HepG2 (cell line): Measurements from ENCODE around the gene YIPF3. TPM values are rescaled to one million over a fixed set of nuclear protein-coding genes. Genes with fewer than 3 reads are reported as not detected.

Source experiments
- BCL6 ChIP-seq: IDR thresholded peaks from 2 replicates; pipeline ENCODE4 v1.6.1; 2016; ENCODE audit warnings: missing genetic modification reagents, missing compliant biosample characterization
- CBX5 ChIP-seq: sonication (generic); formaldehyde crosslinking; IDR thresholded peaks from 2 replicates; pipeline ENCODE4 v1.4.0; 2020; ENCODE audit warnings: missing genetic modification reagents, borderline replicate concordance
- PRPF4 ChIP-seq: fragments of 200-400 bp; formaldehyde crosslinking; IDR thresholded peaks from 2 replicates; pipeline ENCODE4 v1.6.1; 2016; ENCODE audit warnings: low read length, low read depth; ENCODE audit not compliant: poor library complexity, severe bottlenecking
- RCOR2 ChIP-seq: IDR thresholded peaks from 2 replicates; pipeline ENCODE4 v1.6.1; 2016; ENCODE audit warnings: missing biosample characterization, missing genetic modification reagents
- RXRA ChIP-seq: sonication (generic); formaldehyde crosslinking; IDR thresholded peaks from 2 replicates; pipeline ENCODE4 v1.5.1; 2020; ENCODE audit warnings: missing genetic modification reagents
- SNAI1 ChIP-seq: sonication (generic); formaldehyde crosslinking; IDR thresholded peaks from 2 replicates; pipeline ENCODE4 v1.5.0; 2020; ENCODE audit warnings: mild to moderate bottlenecking, missing genetic modification reagents, borderline replicate concordance
- SP1 ChIP-seq, 2 experiments: fragments of 450-650 bp in 1 of 2; sonication (generic) in 1 of 2; formaldehyde crosslinking in 1 of 2; IDR thresholded peaks; 2 replicates each; pipeline versions ENCODE4 v1.4.0 to v1.6.1; 2016 to 2020; ENCODE audit warnings: missing genetic modification reagents in 1 of 2
- ZFP37 ChIP-seq: sonication (generic); formaldehyde crosslinking; IDR thresholded peaks from 2 replicates; pipeline ENCODE4 v1.4.0; 2020; ENCODE audit warnings: missing genetic modification reagents, borderline replicate concordance
- ZMAT3 ChIP-seq: sonication (generic); formaldehyde crosslinking; conservative IDR thresholded peaks from 2 replicates; pipeline ENCODE4 v1.7.0; 2021; ENCODE audit warnings: missing genetic modification reagents
- ZNF12 ChIP-seq: sonication (generic); formaldehyde crosslinking; IDR thresholded peaks from 2 replicates; pipeline ENCODE4 v1.5.0; 2020; ENCODE audit warnings: missing genetic modification reagents
- polyA plus RNA-seq, 8 experiments: library from polyadenylated mRNA; depleted of rRNA in 3 of 8; stranded (reverse) in 7 of 8; unstranded in 1 of 8; fragments of >200 nt; fragmentation: Illumina TruSeq in 4 of 8; extraction: Trizol in 4 of 8; gene quantifications; 2 replicates each; pipeline versions ENCODE4 v1.2.1 to v1.2.3, GENCODE V29; 2011 to 2016; ENCODE audit warnings: low read depth in 4 of 8, missing spikeins in 1 of 8, mixed read lengths in 1 of 8; ENCODE audit not compliant: insufficient read depth in 1 of 8
- total RNA-seq, 5 experiments: library from RNA; depleted of rRNA; stranded (reverse); fragments of >200 nt; fragmentation: Illumina TruSeq; extraction: Trizol; gene quantifications; 2 replicates each; pipeline ENCODE4 v1.2.3, GENCODE V29; 2016; ENCODE audit warnings: low read depth in 1 of 5
- TF ChIP-seq, protein P1 (sequence below): sonication (generic); formaldehyde crosslinking; IDR thresholded peaks from 2 replicates; pipeline ENCODE4 v1.4.0; 2020; ENCODE audit warnings: missing genetic modification reagents
- TF ChIP-seq, protein P2 (sequence below): sonication (generic); formaldehyde crosslinking; IDR thresholded peaks from 2 replicates; pipeline ENCODE4 v1.4.0; 2020; ENCODE audit warnings: missing genetic modification reagents
- TF ChIP-seq, protein P3 (sequence below): IDR thresholded peaks from 2 replicates; pipeline ENCODE4 v1.6.1; 2016; ENCODE audit warnings: mild to moderate bottlenecking, missing biosample characterization, missing genetic modification reagents
- TF ChIP-seq, protein P4 (sequence below): IDR thresholded peaks from 2 replicates; pipeline ENCODE4 v1.6.1; 2016; ENCODE audit warnings: mild to moderate bottlenecking
- TF ChIP-seq, protein P5 (sequence below): IDR thresholded peaks from 2 replicates; pipeline ENCODE4 v1.6.1; 2016
- TF ChIP-seq, protein P6 (sequence below): sonication (generic); formaldehyde crosslinking; IDR thresholded peaks from 2 replicates; pipeline ENCODE4 v1.5.1; 2020; ENCODE audit warnings: mild to moderate bottlenecking, moderate library complexity, missing genetic modification reagents
- TF ChIP-seq, protein P7 (sequence below): sonication (generic); formaldehyde crosslinking; conservative IDR thresholded peaks from 2 replicates; pipeline ENCODE4 v1.8.0; 2022; ENCODE audit warnings: mild to moderate bottlenecking, moderate library complexity, missing genetic modification reagents
- TF ChIP-seq, protein P8 (sequence below): sonication (generic); formaldehyde crosslinking; IDR thresholded peaks from 2 replicates; pipeline ENCODE4 v1.4.0; 2020; ENCODE audit warnings: missing genetic modification reagents

The YIPF3 gene
- total and polyA plus RNA-seq, 2 of the 13 experiments (the other 11 are each of a cell fraction or from before 2014, with no cell fraction given): 107 to 206 TPM

DNA sequence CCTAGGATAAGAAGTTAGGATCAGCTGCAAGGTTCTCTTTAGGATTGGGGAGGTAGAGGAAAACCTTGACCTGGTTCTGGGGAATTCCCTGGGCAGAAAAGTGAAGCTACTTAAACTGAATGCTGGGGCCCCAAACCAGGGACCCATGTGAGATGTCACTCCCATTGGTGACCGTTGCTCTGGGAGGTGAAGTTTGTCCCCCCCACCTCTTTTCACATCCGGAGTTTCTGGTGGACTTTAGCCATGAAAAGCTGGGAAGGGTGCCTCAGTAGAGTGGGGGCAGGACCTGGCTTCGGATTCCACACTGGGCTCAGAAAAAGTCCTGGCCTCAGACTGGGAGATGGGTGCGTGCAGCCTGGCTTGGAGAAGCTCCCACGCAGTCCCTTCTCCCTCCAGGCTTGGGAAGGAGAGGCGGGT lies 26.2 kb downstream of the YIPF3 start (continued):
- TF ChIP-seq, protein P1, sequence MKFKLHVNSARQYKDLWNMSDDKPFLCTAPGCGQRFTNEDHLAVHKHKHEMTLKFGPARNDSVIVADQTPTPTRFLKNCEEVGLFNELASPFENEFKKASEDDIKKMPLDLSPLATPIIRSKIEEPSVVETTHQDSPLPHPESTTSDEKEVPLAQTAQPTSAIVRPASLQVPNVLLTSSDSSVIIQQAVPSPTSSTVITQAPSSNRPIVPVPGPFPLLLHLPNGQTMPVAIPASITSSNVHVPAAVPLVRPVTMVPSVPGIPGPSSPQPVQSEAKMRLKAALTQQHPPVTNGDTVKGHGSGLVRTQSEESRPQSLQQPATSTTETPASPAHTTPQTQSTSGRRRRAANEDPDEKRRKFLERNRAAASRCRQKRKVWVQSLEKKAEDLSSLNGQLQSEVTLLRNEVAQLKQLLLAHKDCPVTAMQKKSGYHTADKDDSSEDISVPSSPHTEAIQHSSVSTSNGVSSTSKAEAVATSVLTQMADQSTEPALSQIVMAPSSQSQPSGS (CRISPR knock-in tag): peak; percentile 35; the same call in 1 of the 2 replicates
- TF ChIP-seq, protein P2, sequence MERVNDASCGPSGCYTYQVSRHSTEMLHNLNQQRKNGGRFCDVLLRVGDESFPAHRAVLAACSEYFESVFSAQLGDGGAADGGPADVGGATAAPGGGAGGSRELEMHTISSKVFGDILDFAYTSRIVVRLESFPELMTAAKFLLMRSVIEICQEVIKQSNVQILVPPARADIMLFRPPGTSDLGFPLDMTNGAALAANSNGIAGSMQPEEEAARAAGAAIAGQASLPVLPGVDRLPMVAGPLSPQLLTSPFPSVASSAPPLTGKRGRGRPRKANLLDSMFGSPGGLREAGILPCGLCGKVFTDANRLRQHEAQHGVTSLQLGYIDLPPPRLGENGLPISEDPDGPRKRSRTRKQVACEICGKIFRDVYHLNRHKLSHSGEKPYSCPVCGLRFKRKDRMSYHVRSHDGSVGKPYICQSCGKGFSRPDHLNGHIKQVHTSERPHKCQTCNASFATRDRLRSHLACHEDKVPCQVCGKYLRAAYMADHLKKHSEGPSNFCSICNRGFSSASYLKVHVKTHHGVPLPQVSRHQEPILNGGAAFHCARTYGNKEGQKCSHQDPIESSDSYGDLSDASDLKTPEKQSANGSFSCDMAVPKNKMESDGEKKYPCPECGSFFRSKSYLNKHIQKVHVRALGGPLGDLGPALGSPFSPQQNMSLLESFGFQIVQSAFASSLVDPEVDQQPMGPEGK (CRISPR knock-in tag): peak; percentile 99
- TF ChIP-seq RXRA (CRISPR knock-in tag) (peak; percentile 65; the same call in 1 of the 2 replicates), RCOR2 (peak; percentile 81; the same call in 1 of the 2 replicates), SP1 (IDR thresholded peaks at IDR 0.05) (no peak), SP1 (CRISPR knock-in tag; IDR thresholded peaks at IDR 0.05) (no peak), ZNF12 (CRISPR knock-in tag) (peak; percentile 22; the same call in 1 of the 2 replicates), ZMAT3 (CRISPR knock-in tag) (no peak), ZFP37 (CRISPR knock-in tag) (peak; percentile 94), SNAI1 (CRISPR knock-in tag) (no peak), CBX5 (CRISPR knock-in tag) (no peak), PRPF4 (no peak), BCL6 (CRISPR knock-in tag) (peak; percentile 69)
- TF ChIP-seq, protein P3, sequence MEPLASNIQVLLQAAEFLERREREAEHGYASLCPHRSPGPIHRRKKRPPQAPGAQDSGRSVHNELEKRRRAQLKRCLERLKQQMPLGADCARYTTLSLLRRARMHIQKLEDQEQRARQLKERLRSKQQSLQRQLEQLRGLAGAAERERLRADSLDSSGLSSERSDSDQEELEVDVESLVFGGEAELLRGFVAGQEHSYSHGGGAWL: no peak
- TF ChIP-seq, protein P4, sequence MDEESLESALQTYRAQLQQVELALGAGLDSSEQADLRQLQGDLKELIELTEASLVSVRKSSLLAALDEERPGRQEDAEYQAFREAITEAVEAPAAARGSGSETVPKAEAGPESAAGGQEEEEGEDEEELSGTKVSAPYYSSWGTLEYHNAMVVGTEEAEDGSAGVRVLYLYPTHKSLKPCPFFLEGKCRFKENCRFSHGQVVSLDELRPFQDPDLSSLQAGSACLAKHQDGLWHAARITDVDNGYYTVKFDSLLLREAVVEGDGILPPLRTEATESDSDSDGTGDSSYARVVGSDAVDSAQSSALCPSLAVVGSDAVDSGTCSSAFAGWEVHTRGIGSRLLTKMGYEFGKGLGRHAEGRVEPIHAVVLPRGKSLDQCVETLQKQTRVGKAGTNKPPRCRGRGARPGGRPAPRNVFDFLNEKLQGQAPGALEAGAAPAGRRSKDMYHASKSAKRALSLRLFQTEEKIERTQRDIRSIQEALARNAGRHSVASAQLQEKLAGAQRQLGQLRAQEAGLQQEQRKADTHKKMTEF (CRISPR knock-in tag): peak; percentile 94
- TF ChIP-seq, protein P5, sequence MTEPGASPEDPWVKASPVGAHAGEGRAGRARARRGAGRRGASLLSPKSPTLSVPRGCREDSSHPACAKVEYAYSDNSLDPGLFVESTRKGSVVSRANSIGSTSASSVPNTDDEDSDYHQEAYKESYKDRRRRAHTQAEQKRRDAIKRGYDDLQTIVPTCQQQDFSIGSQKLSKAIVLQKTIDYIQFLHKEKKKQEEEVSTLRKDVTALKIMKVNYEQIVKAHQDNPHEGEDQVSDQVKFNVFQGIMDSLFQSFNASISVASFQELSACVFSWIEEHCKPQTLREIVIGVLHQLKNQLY (CRISPR knock-in tag): no peak; the same call in 1 of the 2 replicates
- TF ChIP-seq, protein P6, sequence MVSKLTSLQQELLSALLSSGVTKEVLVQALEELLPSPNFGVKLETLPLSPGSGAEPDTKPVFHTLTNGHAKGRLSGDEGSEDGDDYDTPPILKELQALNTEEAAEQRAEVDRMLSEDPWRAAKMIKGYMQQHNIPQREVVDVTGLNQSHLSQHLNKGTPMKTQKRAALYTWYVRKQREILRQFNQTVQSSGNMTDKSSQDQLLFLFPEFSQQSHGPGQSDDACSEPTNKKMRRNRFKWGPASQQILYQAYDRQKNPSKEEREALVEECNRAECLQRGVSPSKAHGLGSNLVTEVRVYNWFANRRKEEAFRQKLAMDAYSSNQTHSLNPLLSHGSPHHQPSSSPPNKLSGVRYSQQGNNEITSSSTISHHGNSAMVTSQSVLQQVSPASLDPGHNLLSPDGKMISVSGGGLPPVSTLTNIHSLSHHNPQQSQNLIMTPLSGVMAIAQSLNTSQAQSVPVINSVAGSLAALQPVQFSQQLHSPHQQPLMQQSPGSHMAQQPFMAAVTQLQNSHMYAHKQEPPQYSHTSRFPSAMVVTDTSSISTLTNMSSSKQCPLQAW (CRISPR knock-in tag): no peak; the same call in 1 of the 2 replicates
- TF ChIP-seq, protein P7, sequence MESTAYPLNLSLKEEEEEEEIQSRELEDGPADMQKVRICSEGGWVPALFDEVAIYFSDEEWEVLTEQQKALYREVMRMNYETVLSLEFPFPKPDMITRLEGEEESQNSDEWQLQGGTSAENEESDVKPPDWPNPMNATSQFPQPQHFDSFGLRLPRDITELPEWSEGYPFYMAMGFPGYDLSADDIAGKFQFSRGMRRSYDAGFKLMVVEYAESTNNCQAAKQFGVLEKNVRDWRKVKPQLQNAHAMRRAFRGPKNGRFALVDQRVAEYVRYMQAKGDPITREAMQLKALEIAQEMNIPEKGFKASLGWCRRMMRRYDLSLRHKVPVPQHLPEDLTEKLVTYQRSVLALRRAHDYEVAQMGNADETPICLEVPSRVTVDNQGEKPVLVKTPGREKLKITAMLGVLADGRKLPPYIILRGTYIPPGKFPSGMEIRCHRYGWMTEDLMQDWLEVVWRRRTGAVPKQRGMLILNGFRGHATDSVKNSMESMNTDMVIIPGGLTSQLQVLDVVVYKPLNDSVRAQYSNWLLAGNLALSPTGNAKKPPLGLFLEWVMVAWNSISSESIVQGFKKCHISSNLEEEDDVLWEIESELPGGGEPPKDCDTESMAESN (CRISPR knock-in tag): peak; percentile 44; the same call in 1 of the 2 replicates
- TF ChIP-seq, protein P8, sequence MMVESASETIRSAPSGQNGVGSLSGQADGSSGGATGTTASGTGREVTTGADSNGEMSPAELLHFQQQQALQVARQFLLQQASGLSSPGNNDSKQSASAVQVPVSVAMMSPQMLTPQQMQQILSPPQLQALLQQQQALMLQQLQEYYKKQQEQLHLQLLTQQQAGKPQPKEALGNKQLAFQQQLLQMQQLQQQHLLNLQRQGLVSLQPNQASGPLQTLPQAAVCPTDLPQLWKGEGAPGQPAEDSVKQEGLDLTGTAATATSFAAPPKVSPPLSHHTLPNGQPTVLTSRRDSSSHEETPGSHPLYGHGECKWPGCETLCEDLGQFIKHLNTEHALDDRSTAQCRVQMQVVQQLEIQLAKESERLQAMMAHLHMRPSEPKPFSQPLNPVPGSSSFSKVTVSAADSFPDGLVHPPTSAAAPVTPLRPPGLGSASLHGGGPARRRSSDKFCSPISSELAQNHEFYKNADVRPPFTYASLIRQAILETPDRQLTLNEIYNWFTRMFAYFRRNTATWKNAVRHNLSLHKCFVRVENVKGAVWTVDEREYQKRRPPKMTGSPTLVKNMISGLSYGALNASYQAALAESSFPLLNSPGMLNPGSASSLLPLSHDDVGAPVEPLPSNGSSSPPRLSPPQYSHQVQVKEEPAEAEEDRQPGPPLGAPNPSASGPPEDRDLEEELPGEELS: peak; percentile 86
